ENCODE measurements around the gene ABHD16B.

- no peak for TF ChIP-seq CTCF (conservative IDR thresholded peaks at IDR 0.05; ENCODE audit: low read depth in 2 of 2)
- TF ChIP-seq ETS1 (IDR thresholded peaks at IDR 0.05): no peak
- TF ChIP-seq POLR2AphosphoS5 (IDR thresholded peaks at IDR 0.05; ENCODE audit: low read depth): no peak
- no peak for TF ChIP-seq EZH2 (IDR thresholded peaks at IDR 0.05; ENCODE audit: low read depth, unreplicated experiment)
- no peak for TF ChIP-seq REST (IDR thresholded peaks at IDR 0.05; ENCODE audit: unreplicated experiment)
- no peak for TF ChIP-seq EZH2phosphoT487 (IDR thresholded peaks at IDR 0.05; ENCODE audit: unreplicated experiment)
Measured at GRCh38 chr20:63863021-63863797, 1.9 kb downstream of the ABHD16B start.
